Left lung (tissue), 10 donors: ENCODE measurements around the gene OSBPL5. TPM values are rescaled to one million over a fixed set of nuclear protein-coding genes. Genes with fewer than 3 reads are reported as not detected.

ENCODE experiments used
- ATAC-seq: fragments of 200-7000 bp; cut with Tn5 transposase; one replicate; pipeline ENCODE4 v1.9.1; 2020; ENCODE audit warnings: moderate library complexity
- DNase-seq, 4 donors: peaks; one replicate each; pipeline ENCODE4 v3.0.0-alpha.2; 2013 to 2020
- H3K27ac ChIP-seq, 2 donors: fragments of 200-600 bp; sonication (generic) in 1 of 2; one replicate each; pipeline versions ENCODE4 v1.5.0 to v1.8.0; 2020 to 2021
- H3K27me3 ChIP-seq, 2 donors: fragments of 200-600 bp; sonication (generic) in 1 of 2; one replicate each; pipeline versions ENCODE4 v1.5.0 to v1.8.0; 2020 to 2021
- H3K36me3 ChIP-seq, 2 donors: fragments of 200-600 bp; sonication (generic) in 1 of 2; one replicate each; pipeline versions ENCODE4 v1.5.0 to v1.8.0; 2020 to 2021
- H3K4me1 ChIP-seq, 2 donors: fragments of 200-600 bp; one replicate each; pipeline ENCODE4 v1.8.0; 2021
- H3K4me3 ChIP-seq, 2 donors: fragments of 200-600 bp; sonication (generic) in 1 of 2; one replicate each; pipeline versions ENCODE4 v1.5.0 to v1.8.0; 2020 to 2021; ENCODE audit warnings: mild to moderate bottlenecking in 1 of 2
- H3K9me3 ChIP-seq, 2 donors: fragments of 200-600 bp; sonication (generic) in 1 of 2; one replicate each; pipeline versions ENCODE4 v1.5.0 to v1.8.0; 2020 to 2021
- CTCF ChIP-seq, 2 donors: fragments of 200-600 bp; sonication (generic) in 1 of 2; IDR thresholded peaks; one replicate each; pipeline versions ENCODE4 v1.5.0 to v1.8.0; 2021; ENCODE audit warnings: antibody characterized with exemption in 2 of 2
- intact Hi-C, 2 donors: fragments of 100-400 bp; cut with DNase I; formaldehyde crosslinking; loops; one replicate each; pipeline versions ENCODE4 v1.11.2 to v1.14.2; 2022
- polyA plus RNA-seq, 6 donors: library from polyadenylated mRNA; unstranded; fragments of 120-200 nt; gene quantifications; one replicate each; pipeline ENCODE4 v1.2.1, GENCODE V29; 2013; ENCODE audit not compliant: insufficient read length in 6 of 6
- total RNA-seq, 2 donors: library from RNA; stranded (reverse); fragmentation: NEBNext Ultra II Directional; extraction: Animal tissue kit (Norgen Biotek cat#: 25700); gene quantifications; one replicate each; pipeline ENCODE4 v1.2.1, GENCODE V29; 2021
- donor health status: DM: no; HTN: yes; CAD: no.
- donor health status: DM: no; HTN: no; CAD: no.

OSBPL5 gene
- total and polyA plus RNA-seq, 8 donors: 19.5 to 39.6 (median 30.4) TPM

GRCh38 chr11:3086671-3087150 is 78.4 kb downstream of the OSBPL5 start:
- peaks cover 0 to 5% of the 10 kb centered on the region in 2 donors for H3K27me3 ChIP-seq
- ATAC-seq: no peak
- H3K9me3 ChIP-seq: no peaks in the 10 kb centered on the region
- H3K4me3 ChIP-seq: no peak overlapping the region
- peaks cover 0 to 28% of the 10 kb centered on the region in 2 donors for H3K36me3 ChIP-seq
- H3K27ac ChIP-seq: no peak overlapping the region
- DNase-seq: no peak
- H3K4me1 ChIP-seq: peaks cover 0 to under 1% of the 10 kb centered on the region in 2 donors
- TF ChIP-seq CTCF (IDR thresholded peaks at IDR 0.05): no peak
- intact Hi-C loops: no loop called here

DNA sequence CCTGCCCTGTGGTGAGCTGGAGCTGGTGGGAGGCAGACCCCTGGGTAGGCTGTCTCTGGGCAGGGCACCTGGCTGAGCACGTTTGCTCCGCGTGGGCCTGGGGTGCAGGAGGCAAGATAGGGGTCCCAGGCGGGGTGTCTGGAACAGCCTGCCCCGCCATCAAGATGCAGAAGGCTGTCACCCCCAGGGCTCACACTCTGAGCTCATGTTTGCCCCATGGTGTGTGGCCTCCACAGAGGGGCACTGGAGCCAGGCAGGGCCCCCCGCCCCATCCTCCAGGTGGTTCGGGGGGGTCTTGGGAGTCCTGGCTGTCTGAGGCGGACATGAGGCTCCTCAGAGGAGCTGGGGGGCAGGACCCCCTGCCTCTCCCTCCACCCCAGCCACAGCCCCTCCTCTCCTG is 79.0 kb downstream of the OSBPL5 start:
- Histone ChIP-seq H3K27me3 (peaks cover 0 to 8% of the 10 kb centered on the region in 2 donors), H3K9me3 (no peaks in the 10 kb centered on the region), H3K27ac (no peak overlapping the region), H3K36me3 (peaks cover 0 to 28% of the 10 kb centered on the region in 2 donors), H3K4me3 (no peak overlapping the region), H3K4me1 (no peaks in the 10 kb centered on the region)
- DNase-seq (no peak), ATAC-seq (no peak)
- TF ChIP-seq CTCF (IDR thresholded peaks at IDR 0.05): no peak
- intact Hi-C loops: no loop called here

DNA sequence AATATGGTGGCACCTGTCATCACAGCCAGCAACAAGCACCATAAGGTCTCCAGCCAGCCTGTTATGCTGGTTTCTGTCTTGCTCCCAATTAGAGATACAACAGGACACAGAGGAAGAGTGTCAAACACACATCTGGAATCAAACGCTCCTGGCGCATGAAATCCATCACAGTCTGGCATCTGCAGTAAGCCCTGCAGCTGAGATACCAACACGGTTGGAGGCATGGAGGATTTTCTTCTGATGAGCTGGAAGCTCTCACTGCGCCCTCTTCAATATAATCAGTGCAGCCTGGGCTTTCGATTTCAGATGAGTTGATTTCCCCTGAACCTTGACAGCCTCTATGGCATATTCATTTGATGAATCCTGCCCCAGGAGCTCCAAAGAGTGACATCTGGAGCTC is 80.1 kb downstream of the OSBPL5 start:
- H3K36me3 ChIP-seq: peaks cover 0 to 19% of the 10 kb centered on the region in 2 donors
- no peak for TF ChIP-seq CTCF (IDR thresholded peaks at IDR 0.05)
- no peak overlapping the region for H3K4me3 ChIP-seq
- ATAC-seq: no peak
- peaks cover 0 to 11% of the 10 kb centered on the region in 2 donors for H3K27me3 ChIP-seq
- no peaks in the 10 kb centered on the region for H3K9me3 ChIP-seq
- no peaks in the 10 kb centered on the region for H3K4me1 ChIP-seq
- intact Hi-C loops: no loop called here
- no peak for DNase-seq
- H3K27ac ChIP-seq: no peak overlapping the region

- H3K36me3 ChIP-seq: peaks cover 0 to 2% of the 10 kb centered on the region in 2 donors
- no peak overlapping the region for H3K27ac ChIP-seq
- no peaks in the 10 kb centered on the region for H3K4me1 ChIP-seq
- TF ChIP-seq CTCF (IDR thresholded peaks at IDR 0.05): no peak
- intact Hi-C loops: no loop called here
- H3K9me3 ChIP-seq: no peaks in the 10 kb centered on the region
- DNase-seq: no peak
- no peak for ATAC-seq
- peaks cover 0 to 11% of the 10 kb centered on the region in 2 donors for H3K27me3 ChIP-seq
- H3K4me3 ChIP-seq: no peak overlapping the region
These were observed 81.8 kb downstream of the OSBPL5 start for GRCh38 chr11:3083321-3083720.

DNA sequence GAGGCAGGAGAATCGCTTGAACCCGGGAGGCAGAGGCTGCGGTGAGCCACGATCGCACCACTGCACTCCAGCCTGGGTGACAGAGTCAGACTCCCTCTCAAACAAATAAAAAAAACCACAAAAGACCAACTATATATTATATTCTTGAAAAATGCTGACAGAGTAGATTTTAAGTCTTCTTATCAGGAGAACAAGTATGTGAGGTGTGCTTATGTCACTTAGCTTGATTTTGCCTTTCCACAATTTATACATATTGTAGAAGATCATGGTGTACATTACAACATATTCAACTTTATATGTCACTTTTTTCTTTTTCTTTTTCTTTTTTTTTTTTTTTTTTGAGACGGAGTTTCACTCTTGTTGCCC is 83.7 kb downstream of the OSBPL5 start:
- H3K27me3 ChIP-seq: peaks cover 0 to 11% of the 10 kb centered on the region in 2 donors
- no peak overlapping the region for H3K27ac ChIP-seq
- TF ChIP-seq CTCF (IDR thresholded peaks at IDR 0.05): no peak
- ATAC-seq (no peak), DNase-seq (no peak)
- no peak overlapping the region for H3K4me3 ChIP-seq
- H3K9me3 ChIP-seq: no peaks in the 10 kb centered on the region
- no peaks in the 10 kb centered on the region for H3K36me3 ChIP-seq
- no peaks in the 10 kb centered on the region for H3K4me1 ChIP-seq
- intact Hi-C loops: no loop called here
